GM12874 (cell line): ENCODE data around the gene RELN.

ENCODE experiments used
- TF ChIP-seq, protein P1 (sequence below): IDR thresholded peaks from 2 replicates; pipeline ENCODE4 v1.5.1; 2011; ENCODE audit warnings: low read depth, mild to moderate bottlenecking, control low read depth, low read length, moderate library complexity; ENCODE audit not compliant: insufficient read depth

Gene RELN

DNA sequence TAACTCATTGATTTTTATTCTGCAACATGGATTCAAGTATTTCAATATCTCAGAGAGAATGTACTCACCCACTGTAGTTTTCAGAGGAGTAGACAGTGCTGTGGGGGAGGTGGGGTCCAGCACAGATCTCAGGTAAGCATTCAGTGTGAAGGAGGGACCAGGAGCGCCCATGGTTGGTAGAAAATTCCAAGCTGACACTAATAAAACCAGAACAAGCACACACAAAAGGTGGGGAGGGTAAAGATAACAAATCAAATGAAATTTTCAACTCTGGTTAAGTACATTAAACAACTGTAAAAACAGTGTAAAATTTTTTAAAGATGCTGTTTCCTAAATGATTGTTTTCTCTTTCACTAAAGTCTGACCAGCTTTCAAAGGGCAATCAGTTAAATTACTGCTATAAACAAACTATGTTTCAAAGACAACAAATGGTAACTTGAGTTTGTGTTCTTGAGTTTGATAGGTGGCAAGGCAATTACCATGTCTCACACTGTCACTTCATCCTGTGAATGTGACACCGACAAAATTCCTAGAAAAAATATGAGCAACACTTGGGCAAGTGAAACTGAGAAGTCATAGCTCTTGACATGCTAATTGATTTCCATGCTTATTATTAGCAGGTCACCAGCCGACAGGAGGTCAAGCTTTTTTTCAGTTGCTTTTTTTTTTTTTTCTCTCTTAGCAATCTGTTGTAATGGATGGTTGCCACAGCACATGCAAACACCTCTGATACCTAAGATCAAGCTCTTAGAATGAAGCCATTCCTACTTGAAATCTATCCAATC is 337.7 kb downstream of the RELN start:
- TF ChIP-seq, protein P1, sequence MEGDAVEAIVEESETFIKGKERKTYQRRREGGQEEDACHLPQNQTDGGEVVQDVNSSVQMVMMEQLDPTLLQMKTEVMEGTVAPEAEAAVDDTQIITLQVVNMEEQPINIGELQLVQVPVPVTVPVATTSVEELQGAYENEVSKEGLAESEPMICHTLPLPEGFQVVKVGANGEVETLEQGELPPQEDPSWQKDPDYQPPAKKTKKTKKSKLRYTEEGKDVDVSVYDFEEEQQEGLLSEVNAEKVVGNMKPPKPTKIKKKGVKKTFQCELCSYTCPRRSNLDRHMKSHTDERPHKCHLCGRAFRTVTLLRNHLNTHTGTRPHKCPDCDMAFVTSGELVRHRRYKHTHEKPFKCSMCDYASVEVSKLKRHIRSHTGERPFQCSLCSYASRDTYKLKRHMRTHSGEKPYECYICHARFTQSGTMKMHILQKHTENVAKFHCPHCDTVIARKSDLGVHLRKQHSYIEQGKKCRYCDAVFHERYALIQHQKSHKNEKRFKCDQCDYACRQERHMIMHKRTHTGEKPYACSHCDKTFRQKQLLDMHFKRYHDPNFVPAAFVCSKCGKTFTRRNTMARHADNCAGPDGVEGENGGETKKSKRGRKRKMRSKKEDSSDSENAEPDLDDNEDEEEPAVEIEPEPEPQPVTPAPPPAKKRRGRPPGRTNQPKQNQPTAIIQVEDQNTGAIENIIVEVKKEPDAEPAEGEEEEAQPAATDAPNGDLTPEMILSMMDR = no peak

DNA sequence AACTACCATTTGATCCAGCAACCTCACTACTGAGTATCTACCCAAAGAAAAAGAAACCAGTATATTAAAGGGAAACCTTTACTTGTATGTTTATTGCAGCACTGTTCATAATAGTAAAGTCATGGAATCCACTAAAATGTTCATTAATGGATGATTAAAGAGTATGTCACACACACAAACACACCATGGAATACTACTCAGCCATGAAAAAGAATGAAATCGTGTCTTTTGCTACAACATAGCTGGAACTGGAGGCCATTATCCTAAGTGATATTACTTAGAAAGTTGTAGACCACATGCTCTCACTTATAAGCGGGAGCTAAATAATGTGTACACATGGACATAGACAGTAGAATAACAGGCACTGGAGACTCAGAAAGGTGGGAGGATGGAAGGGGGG is 340.4 kb downstream of the RELN start:
- TF ChIP-seq, protein P1 = no peak

DNA sequence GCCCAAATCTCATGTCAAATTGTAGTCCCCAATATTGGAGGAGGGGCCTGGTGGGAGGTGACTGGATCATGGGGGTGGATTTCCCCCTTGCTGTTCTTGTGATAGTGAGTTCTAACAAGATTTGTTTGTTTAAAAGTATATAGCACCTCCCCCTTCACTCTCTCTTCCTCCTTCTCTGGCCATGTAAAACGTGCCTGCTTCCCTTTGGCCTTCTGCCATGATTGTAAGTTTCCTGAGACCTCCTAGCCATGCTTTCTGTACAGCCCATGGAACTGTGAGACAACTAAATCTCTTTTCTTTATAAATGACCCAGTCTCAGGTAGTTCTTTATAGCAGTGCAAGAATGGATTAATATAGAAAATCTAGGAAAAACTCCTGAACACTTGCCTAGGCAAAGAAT is 341.3 kb downstream of the RELN start:
- TF ChIP-seq, protein P1 = no peak

DNA sequence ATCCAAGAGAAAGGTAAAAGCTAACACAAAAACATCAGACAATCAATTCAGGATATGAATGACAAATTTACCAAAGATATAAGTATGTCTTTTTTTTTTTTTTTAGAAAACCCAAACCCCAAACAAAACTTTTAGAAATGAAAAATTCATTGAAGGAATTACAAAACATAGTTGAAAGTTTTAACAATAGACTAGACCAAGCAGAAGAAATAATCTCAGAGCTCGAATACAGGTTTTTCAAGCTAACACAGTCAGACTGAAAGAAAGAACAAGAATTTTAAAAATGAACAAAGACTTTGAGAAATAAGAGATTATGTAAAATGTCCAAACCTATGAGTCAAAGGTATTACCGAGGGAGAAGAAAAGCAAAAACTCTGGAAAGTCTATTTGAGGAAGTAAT is 345.1 kb downstream of the RELN start:
- TF ChIP-seq, protein P1 = no peak

DNA sequence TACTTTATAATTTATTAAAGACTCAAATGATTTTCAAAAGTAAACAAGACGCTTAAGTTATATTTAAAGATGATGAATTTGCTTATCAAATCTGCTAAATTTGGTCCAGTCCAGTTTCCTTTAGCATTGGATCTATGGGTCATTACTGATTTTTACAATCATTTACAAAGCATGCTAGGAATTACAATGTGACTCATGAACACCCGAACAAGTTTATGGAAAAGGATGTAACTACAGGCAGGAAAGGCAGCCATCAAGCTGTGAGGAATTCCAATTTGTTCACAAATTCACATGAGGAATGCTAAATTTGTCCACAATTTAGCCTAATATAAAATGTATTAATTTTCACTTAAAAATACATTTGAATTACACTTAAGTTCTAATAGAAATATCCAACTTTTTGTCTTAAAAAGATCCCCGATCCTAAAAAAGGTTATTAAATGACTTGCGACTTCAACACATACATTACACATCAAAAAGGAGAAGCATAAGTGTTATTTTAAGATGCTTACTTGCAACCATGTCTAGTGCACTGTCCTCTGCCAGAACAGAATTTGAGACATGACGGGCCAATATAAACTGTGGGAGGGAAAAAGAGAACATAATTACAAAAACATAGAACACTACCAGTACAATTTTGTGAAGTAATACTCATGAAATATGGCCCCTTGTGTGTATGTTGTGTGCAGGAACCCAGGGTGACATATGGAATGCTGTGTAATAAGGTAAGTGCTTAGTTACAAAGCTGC is 349.3 kb downstream of the RELN start:
- TF ChIP-seq, protein P1 = no peak

DNA sequence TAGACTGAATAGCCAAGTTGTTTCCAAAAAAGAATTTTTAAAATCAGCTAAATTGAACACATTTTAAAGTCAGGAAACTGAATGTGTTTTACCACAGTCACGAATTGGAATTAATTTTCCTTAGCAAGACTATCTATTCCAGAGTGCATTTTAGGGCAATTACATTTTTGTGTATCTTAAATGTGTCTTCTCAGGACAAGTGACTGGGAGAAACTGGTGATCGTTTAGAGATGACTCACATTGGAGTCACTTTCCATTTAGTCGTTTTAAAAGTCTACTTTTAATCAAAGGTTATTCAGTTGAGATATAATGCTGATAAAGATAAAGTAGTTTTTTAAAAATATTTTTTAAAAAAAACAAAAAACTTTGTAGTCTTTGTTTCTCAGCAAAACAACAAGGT is 351.7 kb downstream of the RELN start:
- TF ChIP-seq, protein P1 = no peak

DNA sequence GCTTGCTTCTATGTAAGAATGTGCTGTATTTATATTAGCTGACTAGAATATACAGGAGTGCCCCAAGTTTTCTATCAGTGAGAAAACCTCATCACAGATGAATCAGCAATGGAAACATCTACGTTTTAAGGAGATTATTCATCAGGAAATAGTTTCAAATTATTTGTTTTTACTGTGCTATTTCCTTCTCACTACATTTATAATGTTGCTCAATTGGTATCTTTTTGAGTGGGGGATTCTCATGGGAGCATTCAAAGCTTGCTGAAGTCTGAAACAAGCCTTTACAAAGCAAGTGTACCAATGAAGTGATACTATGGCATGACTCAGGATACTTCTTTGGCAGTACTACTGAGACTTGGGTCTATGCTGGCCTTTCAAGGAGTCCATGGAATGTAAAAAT is 352.4 kb downstream of the RELN start:
- TF ChIP-seq, protein P1 = no peak
